Esophagus muscularis mucosa (tissue), 3 donors: ENCODE results near the gene SUPT6H.

ENCODE experiments used
- CTCF ChIP-seq, 3 experiments: fragments of 200-600 bp in 2 of 3; fragments of 450-650 bp in 1 of 3; sonication (generic) in 2 of 3; IDR thresholded peaks; one replicate each; pipeline ENCODE4 v1.5.1; 2017 to 2019; ENCODE audit warnings: antibody characterized with exemption in 3 of 3, mild to moderate bottlenecking in 2 of 3, moderate library complexity in 1 of 3
- POLR2A ChIP-seq: fragments of 450-650 bp; IDR thresholded peaks from one replicate; pipeline ENCODE4 v1.6.1; 2017; ENCODE audit warnings: antibody characterized with exemption, moderate library complexity, mild to moderate bottlenecking, low read depth
- POLR2AphosphoS5 ChIP-seq, 2 donors: sonication (generic); formaldehyde crosslinking; IDR thresholded peaks; one replicate each; pipeline ENCODE4 v1.6.1; 2017; ENCODE audit warnings: antibody characterized with exemption in 2 of 2

DNA sequence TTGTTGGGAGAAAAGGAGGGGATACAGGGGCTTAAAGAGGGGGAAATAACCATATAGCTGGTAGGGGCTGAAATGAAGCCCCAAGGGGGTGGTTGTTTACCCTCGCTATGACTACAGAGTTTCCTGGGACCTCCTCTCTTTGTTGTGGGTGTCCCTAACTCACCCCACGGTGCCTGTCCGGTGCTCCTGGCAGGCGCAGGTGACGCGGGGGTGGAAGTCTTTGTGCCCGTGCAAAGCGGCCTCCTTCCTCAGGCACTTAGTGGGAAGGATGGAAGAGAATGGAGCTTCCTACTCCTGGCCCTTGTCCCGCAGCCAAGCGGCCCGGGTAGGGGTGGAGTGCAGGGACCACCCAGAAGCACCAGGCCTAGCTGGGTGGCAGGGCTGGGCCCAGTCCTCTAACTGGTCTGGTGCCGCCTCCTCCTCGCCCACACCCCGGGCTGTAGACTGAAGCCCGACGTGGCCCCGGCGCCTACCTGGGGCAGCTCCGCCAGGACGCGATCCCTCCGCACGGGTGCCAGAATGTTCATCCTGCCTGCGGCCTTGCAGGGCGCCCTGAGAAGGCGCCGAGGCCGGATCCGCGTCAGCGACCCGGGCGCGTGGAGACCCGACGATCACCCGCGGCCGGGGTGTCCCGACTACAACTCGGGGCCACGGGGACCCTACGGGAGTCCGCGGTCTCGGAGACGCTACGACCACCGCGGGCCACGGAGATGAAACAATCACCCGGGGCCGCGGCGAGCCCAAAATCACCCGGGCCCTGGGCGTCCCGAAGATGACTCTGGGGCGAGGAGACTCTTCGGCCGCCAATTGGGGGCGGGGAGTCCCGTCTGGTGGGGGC lies 55.0 kb downstream of the SUPT6H start:
- TF ChIP-seq POLR2AphosphoS5 (IDR thresholded peaks at IDR 0.05) (no peak), CTCF (IDR thresholded peaks at IDR 0.05) (no peak), POLR2A (no peak)
